Spinal cord (tissue), 10 donors: Measurements from ENCODE around the gene FERMT3. TPM values are rescaled to one million over a fixed set of nuclear protein-coding genes. Genes with fewer than 3 reads are reported as not detected.

ENCODE experiments used
- DNase-seq, 6 donors: peaks; one replicate each; pipeline versions ENCODE4 v3.0.0 to v3.0.0-alpha.2; 2013 to 2015; ENCODE audit warnings: low spot score in 6 of 6, low read depth in 4 of 6
- H3K27ac ChIP-seq: one replicate; pipeline ENCODE4 v1.5.1; 2013; ENCODE audit warnings: low read depth, low read length, control low read depth
- H3K27me3 ChIP-seq: one replicate; pipeline ENCODE4 v1.6.1; 2013; ENCODE audit warnings: low read length; ENCODE audit not compliant: control insufficient read depth, insufficient read depth
- H3K36me3 ChIP-seq: one replicate; pipeline ENCODE4 v1.6.1; 2013; ENCODE audit warnings: low read length; ENCODE audit not compliant: control insufficient read depth, insufficient read depth
- H3K4me1 ChIP-seq: one replicate; pipeline ENCODE4 v1.6.1; 2013; ENCODE audit warnings: low read length; ENCODE audit not compliant: control insufficient read depth, insufficient read depth
- H3K4me3 ChIP-seq: one replicate; pipeline ENCODE4 v1.5.1; 2013; ENCODE audit warnings: low read depth, low read length, control low read depth
- H3K9me3 ChIP-seq: one replicate; pipeline ENCODE4 v1.6.1; 2013; ENCODE audit warnings: low read length; ENCODE audit not compliant: control insufficient read depth, insufficient read depth
- WGBS: methylation state at CpG from one replicate; pipeline ENCODE4 v1.1.5; 2013; ENCODE audit warnings: missing lambda C conversion rate; ENCODE audit not compliant: insufficient coverage; 5-methylcytosine and 5-hydroxymethylcytosine counted together
- polyA plus RNA-seq, 2 donors: library from polyadenylated mRNA; unstranded; fragments of 120-200 nt; gene quantifications; one replicate each; pipeline ENCODE4 v1.2.1, GENCODE V29; 2013; ENCODE audit not compliant: insufficient read length in 2 of 2
- total RNA-seq, 2 donors: library from RNA; depleted of rRNA in 1 of 2; stranded (reverse); fragments of 120-200 nt in 1 of 2; fragments of >200 nt in 1 of 2; gene quantifications; one replicate each; pipeline versions ENCODE4 v1.2.3 to v1.2.4, GENCODE V29; 2013 to 2014
- donor health status: healthy.

Gene FERMT3
- total and polyA plus RNA-seq, 4 donors, result 5.1 to 8.2 (median 5.9) TPM

DNA sequence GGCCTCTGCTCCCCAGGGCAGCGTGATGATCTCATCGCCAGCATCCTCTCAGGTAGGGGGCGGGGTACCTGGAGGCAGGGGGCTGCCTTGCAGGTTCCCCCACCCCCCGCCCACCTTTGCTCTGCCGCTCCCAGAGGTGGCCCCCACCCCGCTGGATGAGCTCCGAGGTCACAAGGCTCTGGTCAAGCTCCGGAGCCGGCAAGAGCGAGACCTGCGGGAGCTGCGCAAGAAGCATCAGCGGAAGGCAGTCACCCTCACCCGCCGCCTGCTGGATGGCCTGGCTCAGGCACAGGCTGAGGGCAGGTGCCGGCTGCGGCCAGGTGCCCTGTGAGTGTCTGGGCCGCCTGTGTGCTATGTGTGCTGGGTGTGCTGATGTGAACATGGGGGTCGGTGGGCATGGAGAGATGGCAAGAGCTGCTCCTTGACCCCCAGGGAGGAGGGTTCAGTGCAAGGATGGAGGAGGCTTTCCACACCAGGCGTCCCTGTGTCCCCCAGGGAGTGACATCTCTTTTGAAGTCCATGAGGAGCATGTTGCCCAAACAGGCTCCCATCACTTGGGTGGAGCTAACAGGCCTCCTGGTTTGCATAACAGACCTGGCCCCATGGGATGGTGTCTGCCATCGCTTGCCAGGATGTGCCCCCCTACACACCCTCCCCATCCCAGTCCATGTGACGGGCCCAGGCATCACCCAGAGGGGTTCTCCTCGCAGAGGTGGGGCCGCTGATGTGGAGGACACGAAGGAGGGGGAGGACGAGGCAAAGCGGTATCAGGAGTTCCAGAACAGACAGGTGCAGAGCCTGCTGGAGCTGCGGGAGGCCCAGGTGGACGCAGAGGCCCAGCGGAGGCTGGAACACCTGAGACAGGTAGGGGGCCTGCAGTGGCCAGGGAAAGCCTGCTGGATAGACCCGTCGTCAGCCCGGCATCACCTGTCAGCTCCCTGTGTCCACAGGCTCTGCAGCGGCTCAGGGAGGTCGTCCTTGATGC lies 58.9 kb downstream of the FERMT3 start:
- Histone ChIP-seq H3K4me3 (no peak overlapping the region), H3K27ac (no peak overlapping the region), H3K27me3 (no peaks in the 10 kb centered on the region), H3K36me3 (peaks cover 73% of the 10 kb centered on the region), H3K9me3 (no peaks in the 10 kb centered on the region), H3K4me1 (peaks cover 32% of the 10 kb centered on the region)
- WGBS, result 94% methylated on average over 35 of the region's 35 CpGs
- DNase-seq, result no peak

DNA sequence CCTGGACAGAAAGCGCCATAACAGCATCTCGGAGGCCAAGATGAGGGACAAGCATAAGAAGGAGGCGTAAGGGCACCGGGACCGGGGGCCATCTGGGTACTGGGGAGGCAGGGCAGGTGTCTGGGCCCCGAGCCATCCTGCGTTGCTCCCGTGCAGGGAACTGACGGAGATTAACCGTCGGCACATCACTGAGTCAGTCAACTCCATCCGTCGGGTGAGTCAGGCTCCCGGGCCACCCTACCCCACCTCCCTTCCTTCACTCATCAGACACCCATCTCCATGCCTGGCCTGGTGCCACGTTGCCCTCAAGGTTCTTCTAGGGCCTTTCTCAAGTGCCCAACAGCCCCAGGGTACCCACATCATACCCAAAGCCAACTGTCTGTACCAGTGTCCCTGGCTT lies 59.8 kb downstream of the FERMT3 start:
- Histone ChIP-seq H3K36me3 (peaks cover 70% of the 10 kb centered on the region), H3K4me1 (peaks cover 36% of the 10 kb centered on the region), H3K27ac (no peak overlapping the region), H3K4me3 (no peak overlapping the region), H3K27me3 (no peaks in the 10 kb centered on the region), H3K9me3 (no peaks in the 10 kb centered on the region)
- DNase-seq, result no peak
- WGBS, result 91% methylated on average over 12 of the region's 15 CpGs

DNA sequence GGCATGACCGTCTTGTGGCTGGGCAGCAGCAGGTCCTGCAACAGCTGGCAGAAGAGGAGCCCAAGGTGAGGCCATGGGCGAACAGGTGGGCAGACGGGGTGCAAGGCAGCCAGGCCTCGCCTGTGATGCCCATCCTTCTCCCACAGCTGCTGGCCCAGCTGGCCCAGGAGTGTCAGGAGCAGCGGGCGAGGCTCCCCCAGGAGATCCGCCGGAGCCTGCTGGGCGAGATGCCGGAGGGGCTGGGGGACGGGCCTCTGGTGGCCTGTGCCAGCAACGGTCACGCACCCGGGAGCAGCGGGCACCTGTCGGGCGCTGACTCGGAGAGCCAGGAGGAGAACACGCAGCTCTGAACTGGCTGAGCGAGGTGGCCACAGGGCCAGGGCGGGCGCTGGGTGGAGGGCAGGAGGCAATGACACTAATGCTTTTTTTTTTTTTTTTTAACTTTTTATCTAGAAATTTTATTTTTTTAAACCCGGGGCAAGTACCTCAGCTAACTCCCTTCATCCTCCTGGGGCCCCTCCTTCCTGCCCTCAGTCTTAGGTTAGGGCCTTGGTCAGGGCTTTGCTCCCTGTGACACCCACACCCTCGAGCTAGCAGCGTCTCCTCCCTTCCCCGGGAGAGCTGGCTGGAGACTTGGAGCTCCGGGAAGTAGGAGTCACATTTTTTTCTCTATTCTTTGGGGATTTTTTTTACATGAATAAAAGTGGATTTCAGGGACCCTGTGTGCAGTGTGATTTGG lies 60.9 kb downstream of the FERMT3 start:
- DNase-seq, result no peak
- H3K27me3 ChIP-seq, result no peaks in the 10 kb centered on the region
- H3K9me3 ChIP-seq, result no peaks in the 10 kb centered on the region
- H3K27ac ChIP-seq, result no peak overlapping the region
- peaks cover 64% of the 10 kb centered on the region for H3K36me3 ChIP-seq
- 75% methylated on average over 18 of the region's 27 CpGs for WGBS
- no peak overlapping the region for H3K4me3 ChIP-seq
- H3K4me1 ChIP-seq, result peaks cover 47% of the 10 kb centered on the region

DNA sequence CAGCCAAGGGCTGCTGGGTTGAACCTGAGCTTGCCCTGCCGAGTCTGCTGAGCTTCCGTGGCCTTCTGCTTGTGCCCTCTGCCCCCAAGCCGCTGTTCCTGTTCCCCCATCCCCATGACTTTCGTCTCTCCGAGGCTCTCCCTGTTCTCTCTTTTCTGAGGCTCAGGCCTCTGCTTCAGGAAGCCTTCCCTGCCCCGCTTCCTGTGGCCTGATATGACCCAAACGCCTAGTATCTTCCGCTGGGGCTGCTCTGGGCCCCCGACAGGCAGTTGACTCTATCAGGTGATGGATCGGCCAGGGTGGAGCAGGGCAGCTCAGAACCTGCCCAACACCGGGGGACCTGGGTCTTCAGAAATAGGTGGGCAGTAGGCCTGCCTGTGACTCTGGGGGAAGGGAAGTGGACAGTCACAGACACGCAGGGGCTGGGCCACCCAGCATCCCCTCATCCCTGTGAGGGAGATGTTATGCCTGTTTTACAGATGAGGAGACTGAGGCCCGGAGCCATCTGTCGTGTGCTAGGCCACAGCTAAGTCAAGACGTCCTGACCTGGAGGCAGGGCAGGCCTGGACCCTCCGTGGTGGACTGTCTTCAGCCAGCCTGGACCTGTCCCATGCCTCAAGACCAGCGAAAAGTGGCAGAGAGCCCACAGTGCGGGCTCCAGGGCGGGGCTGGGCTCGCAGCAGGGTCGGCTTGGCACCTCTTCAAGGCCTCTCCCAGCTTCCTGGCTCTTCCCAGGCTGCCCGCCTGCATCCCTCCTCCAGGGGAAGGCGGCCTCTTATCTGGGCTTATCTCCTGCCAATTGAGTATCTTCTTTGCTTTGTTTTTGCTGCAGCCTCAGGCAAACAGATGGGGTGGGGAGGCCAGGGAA lies 61.7 kb downstream of the FERMT3 start:
- WGBS, result 73% methylated on average over 22 of the region's 23 CpGs
- no peaks in the 10 kb centered on the region for H3K27me3 ChIP-seq
- no peaks in the 10 kb centered on the region for H3K9me3 ChIP-seq
- peaks cover 50% of the 10 kb centered on the region for H3K4me1 ChIP-seq
- DNase-seq, result peak in 1 of 6 donors; percentile 49
- H3K27ac ChIP-seq, result peak overlapping the region; percentile 98
- peak overlapping the region; percentile 57 for H3K4me3 ChIP-seq
- peaks cover 56% of the 10 kb centered on the region for H3K36me3 ChIP-seq

DNA sequence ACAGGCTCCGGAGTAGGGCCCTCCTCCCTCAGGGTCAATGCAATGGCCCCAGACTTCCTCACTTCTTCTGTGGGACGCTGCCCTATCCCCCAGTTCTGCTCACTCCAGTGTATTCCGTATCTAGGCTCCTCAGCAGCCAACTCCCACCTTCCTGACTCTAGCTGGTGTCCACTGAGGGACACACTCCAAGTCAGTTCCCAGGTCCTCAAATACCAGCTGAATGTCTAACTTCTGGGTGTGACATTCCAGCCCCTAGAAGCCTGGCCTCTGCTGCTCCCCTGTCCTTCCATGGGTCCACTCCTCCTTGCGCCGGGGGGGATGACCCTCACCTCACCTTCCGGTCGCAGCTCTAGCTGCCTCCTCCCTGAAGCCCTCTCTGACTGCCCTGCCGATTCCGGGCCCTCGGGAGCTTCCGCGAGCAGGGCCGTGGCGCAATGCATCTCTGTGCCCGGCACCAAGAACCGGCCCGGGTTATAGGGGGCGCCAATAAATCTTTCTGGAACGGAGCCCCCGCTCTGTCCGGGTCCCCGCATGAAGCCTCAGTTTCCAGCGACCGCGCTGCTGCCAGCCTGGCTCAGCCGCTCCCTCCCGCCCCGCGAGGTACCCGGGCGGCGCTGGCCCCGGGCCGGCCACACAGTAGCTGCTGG lies 62.5 kb downstream of the FERMT3 start:
- no peaks in the 10 kb centered on the region for H3K9me3 ChIP-seq
- H3K27ac ChIP-seq, result peak overlapping the region; percentile 98
- no peak for DNase-seq
- H3K4me3 ChIP-seq, result peak overlapping the region; percentile 57
- WGBS, result 2% methylated on average over 34 of the region's 34 CpGs
- peaks cover 48% of the 10 kb centered on the region for H3K4me1 ChIP-seq
- H3K27me3 ChIP-seq, result no peaks in the 10 kb centered on the region
- H3K36me3 ChIP-seq, result peaks cover 54% of the 10 kb centered on the region

DNA sequence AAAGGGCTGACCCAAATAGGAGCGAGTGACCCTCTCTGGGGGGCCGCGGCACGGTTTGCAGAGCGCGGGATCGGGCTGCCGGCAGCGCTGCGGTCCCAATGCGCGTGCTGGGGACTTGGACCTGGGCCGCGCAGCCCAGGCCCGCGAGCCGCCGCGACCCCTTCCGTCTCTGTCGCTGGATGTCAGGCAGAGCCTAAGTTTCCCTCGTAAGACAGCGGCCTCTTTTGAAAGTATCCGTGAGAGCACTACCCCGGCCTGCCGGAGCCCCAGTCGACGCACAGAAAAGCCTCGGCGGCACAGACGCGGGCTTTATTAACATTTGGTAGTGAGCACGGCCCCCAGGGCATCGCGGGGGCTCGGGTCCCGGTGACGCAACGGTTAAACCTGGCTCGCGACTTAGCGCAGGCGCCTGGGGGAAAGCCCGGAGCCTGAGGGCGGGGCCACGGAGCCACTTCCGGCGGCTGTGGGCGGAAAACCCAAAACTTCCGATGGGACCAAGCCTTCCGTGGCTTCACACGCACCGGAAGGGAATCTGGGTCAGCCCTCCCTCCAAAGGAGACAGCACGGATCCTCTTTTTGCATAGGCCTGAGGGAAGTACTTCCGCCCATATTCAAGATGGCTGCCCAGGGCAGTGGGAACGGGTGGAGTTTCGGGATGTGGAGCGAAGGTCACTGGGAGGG lies 63.2 kb downstream of the FERMT3 start:
- Histone ChIP-seq H3K4me1 (peaks cover 41% of the 10 kb centered on the region), H3K9me3 (no peaks in the 10 kb centered on the region), H3K36me3 (peaks cover 50% of the 10 kb centered on the region), H3K27me3 (no peaks in the 10 kb centered on the region), H3K4me3 (peak overlapping the region; percentile 57), H3K27ac (peak overlapping the region; percentile 98)
- DNase-seq, result peak; percentile 96 to 100 (median 98)
- WGBS, result under 1% methylated on average over 58 of the region's 58 CpGs

Other genes with a start within 250 kb of the FERMT3 start
- 100 to 1,000 TPM; 303 to 558 TPM for gene COX8A, start 232.1 kb upstream of the FERMT3 start, total RNA-seq
- gene COX8A, start 232.1 kb upstream of the FERMT3 start, polyA plus RNA-seq, result 100 to 1,000 TPM; 391 TPM
- 10 to 100 TPM; 34.7 to 39.1 TPM for gene OTUB1, start 220.3 kb upstream of the FERMT3 start, total RNA-seq
- 100 to 1,000 TPM; 114 to 134 TPM for gene OTUB1, start 220.3 kb upstream of the FERMT3 start, polyA plus RNA-seq
- 1 to 10 TPM; 6.7 to 7.0 TPM for gene FLRT1, start 170.8 kb upstream of the FERMT3 start, total RNA-seq
- gene FLRT1, start 170.8 kb upstream of the FERMT3 start, polyA plus RNA-seq, result 10 to 100 TPM; 16.5 to 21.0 TPM
- 10 to 100 TPM; 10.6 to 18.9 TPM for gene MACROD1, start 40.6 kb upstream of the FERMT3 start, total RNA-seq
- 10 to 100 TPM; 28.8 to 31.6 TPM for gene MACROD1, start 40.6 kb upstream of the FERMT3 start, polyA plus RNA-seq
- 100 to 1,000 TPM in 1 of 2 donors, 10 to 100 TPM in 1; 99.0 to 119 TPM for gene STIP1, start 20.6 kb upstream of the FERMT3 start, total RNA-seq
- gene STIP1, start 20.6 kb upstream of the FERMT3 start, polyA plus RNA-seq, result 100 to 1,000 TPM; 170 to 184 TPM
- gene TRPT1, start 19.5 kb downstream of the FERMT3 start, total RNA-seq, result 10 to 100 TPM; 10.0 to 45.6 TPM
- 10 to 100 TPM; 38.8 to 44.6 TPM for gene TRPT1, start 19.5 kb downstream of the FERMT3 start, polyA plus RNA-seq
- gene NUDT22, start 19.6 kb downstream of the FERMT3 start, total RNA-seq, result 10 to 100 TPM; 20.3 to 41.3 TPM
- 10 to 100 TPM; 30.6 to 35.1 TPM for gene NUDT22, start 19.6 kb downstream of the FERMT3 start, polyA plus RNA-seq
- gene DNAJC4, start 23.8 kb downstream of the FERMT3 start, total RNA-seq, result 10 to 100 TPM; 14.7 to 18.5 TPM
- gene DNAJC4, start 23.8 kb downstream of the FERMT3 start, polyA plus RNA-seq, result 10 to 100 TPM; 71.3 to 77.4 TPM
- gene VEGFB, start 27.9 kb downstream of the FERMT3 start, total RNA-seq, result 10 to 100 TPM; 46.8 to 94.2 TPM
- 100 to 1,000 TPM; 252 to 255 TPM for gene VEGFB, start 27.9 kb downstream of the FERMT3 start, polyA plus RNA-seq
- gene FKBP2, start 34.4 kb downstream of the FERMT3 start, total RNA-seq, result 10 to 100 TPM; 43.6 to 94.7 TPM
- 100 to 1,000 TPM; 109 to 120 TPM for gene FKBP2, start 34.4 kb downstream of the FERMT3 start, polyA plus RNA-seq
- 100 to 1,000 TPM in 1 of 2 donors, 10 to 100 TPM in 1; 22.5 to 127 TPM for gene PPP1R14B, start 40.2 kb downstream of the FERMT3 start, total RNA-seq
- 100 to 1,000 TPM; 117 to 127 TPM for gene PPP1R14B, start 40.2 kb downstream of the FERMT3 start, polyA plus RNA-seq
- 10 to 100 TPM; 12.7 to 16.9 TPM for gene PLCB3, start 44.8 kb downstream of the FERMT3 start, total RNA-seq
- gene PLCB3, start 44.8 kb downstream of the FERMT3 start, polyA plus RNA-seq, result 10 to 100 TPM; 14.0 to 15.0 TPM
- 100 to 1,000 TPM in 1 of 2 donors, 10 to 100 TPM in 1; 41.5 to 123 TPM for gene BAD, start 77.9 kb downstream of the FERMT3 start, total RNA-seq
- 100 to 1,000 TPM in 1 of 2 donors, 10 to 100 TPM in 1; 97.7 to 104 TPM for gene BAD, start 77.9 kb downstream of the FERMT3 start, polyA plus RNA-seq
- 10 to 100 TPM in 1 of 2 donors, 1 to 10 TPM in 1; 7.1 to 21.5 TPM for gene GPR137, start 79.1 kb downstream of the FERMT3 start, total RNA-seq
- gene GPR137, start 79.1 kb downstream of the FERMT3 start, polyA plus RNA-seq, result 100 to 1,000 TPM in 1 of 2 donors, 10 to 100 TPM in 1; 90.9 to 100 TPM
- 1 to 10 TPM; 1.0 to 3.2 TPM for gene KCNK4, start 84.6 kb downstream of the FERMT3 start, total RNA-seq
- gene KCNK4, start 84.6 kb downstream of the FERMT3 start, polyA plus RNA-seq, result 1 to 10 TPM; 6.5 to 7.8 TPM
- under 1 TPM; 0.50 to 0.69 TPM for gene CATSPERZ, start 93.6 kb downstream of the FERMT3 start, total RNA-seq
- gene CATSPERZ, start 93.6 kb downstream of the FERMT3 start, polyA plus RNA-seq, result 1 to 10 TPM; 1.4 to 1.6 TPM
- gene ESRRA, start 98.8 kb downstream of the FERMT3 start, total RNA-seq, result 10 to 100 TPM in 1 of 2 donors, 1 to 10 TPM in 1; 8.3 to 21.3 TPM
- gene ESRRA, start 98.8 kb downstream of the FERMT3 start, polyA plus RNA-seq, result 10 to 100 TPM; 21.7 to 28.0 TPM
- gene TRMT112, start 110.8 kb downstream of the FERMT3 start, total RNA-seq, result 100 to 1,000 TPM in 1 of 2 donors, 10 to 100 TPM in 1; 84.2 to 343 TPM
- 100 to 1,000 TPM; 133 to 153 TPM for gene TRMT112, start 110.8 kb downstream of the FERMT3 start, polyA plus RNA-seq
- 100 to 1,000 TPM; 115 to 316 TPM for gene PRDX5, start 111.4 kb downstream of the FERMT3 start, total RNA-seq
- 100 to 1,000 TPM; 353 to 369 TPM for gene PRDX5, start 111.4 kb downstream of the FERMT3 start, polyA plus RNA-seq
- 1 to 10 TPM; 4.2 to 7.1 TPM for gene CCDC88B, start 133.5 kb downstream of the FERMT3 start, total RNA-seq
- 1 to 10 TPM; 8.3 to 8.4 TPM for gene CCDC88B, start 133.5 kb downstream of the FERMT3 start, polyA plus RNA-seq
- 10 to 100 TPM; 11.3 to 20.4 TPM for gene RPS6KA4, start 152.4 kb downstream of the FERMT3 start, total RNA-seq
- 10 to 100 TPM; 20.7 to 27.2 TPM for gene RPS6KA4, start 152.4 kb downstream of the FERMT3 start, polyA plus RNA-seq